HepG2 (cell line): ENCODE data around the gene ZNF341. TPM values are rescaled to one million over a fixed set of nuclear protein-coding genes. Genes with fewer than 3 reads are reported as not detected.
A peak's percentile ranks its signal among the peaks of the same experiment; 100 is the strongest.

ENCODE experiments used
- AFF4 ChIP-seq: sonication (generic); formaldehyde crosslinking; IDR thresholded peaks from 2 replicates; pipeline ENCODE4 v1.4.0; 2020; ENCODE audit warnings: missing genetic modification reagents
- ATAD3A ChIP-seq: sonication (generic); formaldehyde crosslinking; IDR thresholded peaks from 2 replicates; pipeline ENCODE4 v1.4.0; 2020; ENCODE audit warnings: missing genetic modification reagents
- CBFB ChIP-seq: sonication (generic); formaldehyde crosslinking; IDR thresholded peaks from 2 replicates; pipeline ENCODE4 v1.4.0; 2020; ENCODE audit warnings: missing genetic modification reagents
- FLYWCH1 ChIP-seq: sonication (generic); formaldehyde crosslinking; IDR thresholded peaks from 2 replicates; pipeline ENCODE4 v1.8.1; 2023; ENCODE audit warnings: mild to moderate bottlenecking, missing genetic modification reagents
- FOXP4 ChIP-seq: sonication (generic); formaldehyde crosslinking; IDR thresholded peaks from 2 replicates; pipeline ENCODE4 v1.4.0; 2020; ENCODE audit warnings: missing genetic modification reagents
- GLMP ChIP-seq: sonication (generic); formaldehyde crosslinking; IDR thresholded peaks from 2 replicates; pipeline ENCODE4 v1.9.0; 2021; ENCODE audit warnings: missing genetic modification reagents, mild to moderate bottlenecking, borderline replicate concordance
- MATR3 ChIP-seq: sonication (generic); formaldehyde crosslinking; IDR thresholded peaks from 2 replicates; pipeline ENCODE4 v1.4.0; 2020; ENCODE audit warnings: missing genetic modification reagents
- PRMT3 ChIP-seq: sonication (generic); formaldehyde crosslinking; IDR thresholded peaks from 2 replicates; pipeline ENCODE4 v1.8.1; 2022; ENCODE audit warnings: low read depth, mild to moderate bottlenecking, moderate library complexity, missing genetic modification reagents, borderline replicate concordance
- SOX5 ChIP-seq: IDR thresholded peaks from 2 replicates; pipeline ENCODE4 v1.6.1; 2016; ENCODE audit warnings: borderline replicate concordance
- SP1 ChIP-seq, 2 experiments: fragments of 450-650 bp in 1 of 2; sonication (generic) in 1 of 2; formaldehyde crosslinking in 1 of 2; IDR thresholded peaks; 2 replicates each; pipeline versions ENCODE4 v1.4.0 to v1.6.1; 2016 to 2020; ENCODE audit warnings: missing genetic modification reagents in 1 of 2
- SSRP1 ChIP-seq: IDR thresholded peaks from 2 replicates; pipeline ENCODE4 v1.6.1; 2016; ENCODE audit warnings: control low read depth
- TFDP2 ChIP-seq: sonication (generic); formaldehyde crosslinking; IDR thresholded peaks from 2 replicates; pipeline ENCODE4 v1.4.0; 2020; ENCODE audit warnings: missing genetic modification reagents
- THRA ChIP-seq: sonication (generic); formaldehyde crosslinking; IDR thresholded peaks from 2 replicates; pipeline ENCODE4 v1.4.0; 2020; ENCODE audit warnings: missing genetic modification reagents, borderline replicate concordance
- TOPORS ChIP-seq: sonication (generic); formaldehyde crosslinking; IDR thresholded peaks from 2 replicates; pipeline ENCODE4 v1.8.0; 2023; ENCODE audit warnings: mild to moderate bottlenecking, missing genetic modification reagents
- ZKSCAN8 ChIP-seq: IDR thresholded peaks from 2 replicates; pipeline ENCODE4 v1.6.1; 2016; ENCODE audit warnings: borderline replicate concordance, missing genetic modification reagents, missing compliant biosample characterization
- ZNF121 ChIP-seq: sonication (generic); formaldehyde crosslinking; IDR thresholded peaks from 2 replicates; pipeline ENCODE4 v1.5.0; 2020; ENCODE audit warnings: mild to moderate bottlenecking, missing genetic modification reagents
- ZNF773 ChIP-seq: sonication (generic); formaldehyde crosslinking; IDR thresholded peaks from 2 replicates; pipeline ENCODE4 v1.4.0; 2020; ENCODE audit warnings: missing genetic modification reagents, borderline replicate concordance
- ZNF781 ChIP-seq: sonication (generic); formaldehyde crosslinking; IDR thresholded peaks from 2 replicates; pipeline ENCODE4 v1.5.1; 2020; ENCODE audit warnings: borderline replicate concordance, mild to moderate bottlenecking, missing genetic modification reagents; ENCODE audit errors: not compliant biosample characterization
- ZNF816 ChIP-seq: sonication (generic); formaldehyde crosslinking; IDR thresholded peaks from 2 replicates; pipeline ENCODE4 v1.8.0; 2022; ENCODE audit warnings: missing genetic modification reagents, mild to moderate bottlenecking, borderline replicate concordance
- ZSCAN21 ChIP-seq: sonication (generic); formaldehyde crosslinking; IDR thresholded peaks from 2 replicates; pipeline ENCODE4 v1.8.0; 2022; ENCODE audit warnings: mild to moderate bottlenecking, missing genetic modification reagents, moderate library complexity, borderline replicate concordance
- polyA plus RNA-seq, 8 experiments: library from polyadenylated mRNA; depleted of rRNA in 3 of 8; stranded (reverse) in 7 of 8; unstranded in 1 of 8; fragments of >200 nt; fragmentation: Illumina TruSeq in 4 of 8; extraction: Trizol in 4 of 8; gene quantifications; 2 replicates each; pipeline versions ENCODE4 v1.2.1 to v1.2.3, GENCODE V29; 2011 to 2016; ENCODE audit warnings: low read depth in 4 of 8, missing spikeins in 1 of 8, mixed read lengths in 1 of 8; ENCODE audit not compliant: insufficient read depth in 1 of 8
- total RNA-seq, 5 experiments: library from RNA; depleted of rRNA; stranded (reverse); fragments of >200 nt; fragmentation: Illumina TruSeq; extraction: Trizol; gene quantifications; 2 replicates each; pipeline ENCODE4 v1.2.3, GENCODE V29; 2016; ENCODE audit warnings: low read depth in 1 of 5

Gene ZNF341
- total and polyA plus RNA-seq, 2 of the 13 experiments (the other 11 are each of a cell fraction or from before 2014, with no cell fraction given) = 1.1 to 2.2 TPM

GRCh38 chr20:33724439-33725094 lies 7.2 kb upstream of the ZNF341 start (continued):
- TF ChIP-seq AFF4 (CRISPR knock-in tag) (no peak), TFDP2 (peak; percentile 19; the same call in 1 of the 2 replicates), FLYWCH1 (no peak), PRMT3 (CRISPR knock-in tag) (no peak), SSRP1 (CRISPR knock-in tag) (no peak), ZNF781 (no peak), SOX5 (CRISPR knock-in tag) (peak; percentile 86), ZNF816 (CRISPR knock-in tag) (peak; percentile 83), ZNF121 (no peak; the same call in 1 of the 2 replicates), CBFB (CRISPR knock-in tag) (no peak), ZKSCAN8 (no peak), FOXP4 (peak; percentile 72), TOPORS (CRISPR knock-in tag) (peak; percentile 57; the same call in 1 of the 2 replicates), GLMP (no peak), ZNF773 (no peak), ZSCAN21 (CRISPR knock-in tag) (peak; percentile 100), SP1 (IDR thresholded peaks at IDR 0.05) (no peak), SP1 (CRISPR knock-in tag; IDR thresholded peaks at IDR 0.05) (no peak), ATAD3A (CRISPR knock-in tag) (no peak), THRA (peak; percentile 67; the same call in 1 of the 2 replicates), MATR3 (no peak)
